ENCODE data around the gene AP2A2. TPM values are rescaled to one million over a fixed set of nuclear protein-coding genes. Genes with fewer than 3 reads are reported as not detected.
A peak's percentile ranks its signal among the peaks of the same experiment; 100 is the strongest.

The AP2A2 gene
- polyA plus RNA-seq, 4 donors = 30.5 to 67.3 (median 45.0) TPM

GRCh38 chr11:980438-981357 is 55.0 kb downstream of the AP2A2 start:
- no peaks in the 10 kb centered on the region for H3K9me3 ChIP-seq (ENCODE audit: control insufficient read depth in 2 of 2, insufficient read depth in 1 of 2, low read depth in 1 of 2, low read length in 1 of 2)
- peaks cover 0 to 10% (median 0%) of the 10 kb centered on the region in 3 donors for H3K4me1 ChIP-seq (ENCODE audit: control insufficient read depth in 3 of 3, insufficient read depth in 2 of 3, low read depth in 1 of 3, low read length in 2 of 3)
- 88 to 90% (median 89%) methylated on average over 26 of the region's 26 CpGs for WGBS, 3 donors
- H3K36me3 ChIP-seq (ENCODE audit: control insufficient read depth in 3 of 3, insufficient read depth in 2 of 3, low read depth in 1 of 3, low read length in 3 of 3) = peaks cover 8 to 87% (median 21%) of the 10 kb centered on the region in 3 donors
- no peak overlapping the region for H3K27ac ChIP-seq (ENCODE audit: low read depth in 1 of 3, low read length in 2 of 3)
- H3K4me3 ChIP-seq (ENCODE audit: low read depth in 1 of 3, low read length in 3 of 3) = no peak overlapping the region
- no peak for FAIRE-seq
- no peak for DNase-seq
- H3K27me3 ChIP-seq (ENCODE audit: control insufficient read depth in 3 of 3, insufficient read depth in 3 of 3, low read length in 3 of 3) = no peaks in the 10 kb centered on the region

DNA sequence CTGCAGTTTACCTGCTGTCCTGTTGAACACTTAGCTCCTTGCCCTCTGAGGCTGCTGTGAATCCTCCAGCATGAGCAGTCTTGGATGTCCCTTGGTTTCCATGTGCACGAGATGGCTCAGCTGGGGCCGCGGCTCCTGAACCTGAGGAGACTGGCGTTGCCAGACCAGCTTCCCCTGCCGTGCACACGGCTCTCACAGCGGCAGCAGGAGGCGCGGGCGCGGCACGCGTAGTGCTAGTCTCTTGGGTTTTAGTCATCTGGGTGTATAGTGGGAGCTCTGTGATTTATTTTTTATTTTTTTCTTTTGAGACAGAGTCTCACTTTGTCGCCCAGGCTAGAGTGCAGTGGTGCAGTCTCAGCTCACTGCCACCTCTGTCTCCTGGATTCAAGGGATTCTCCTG is 56.1 kb downstream of the AP2A2 start:
- Histone ChIP-seq H3K27ac (ENCODE audit: low read depth in 1 of 3, low read length in 2 of 3) (no peak overlapping the region), H3K36me3 (ENCODE audit: control insufficient read depth in 3 of 3, insufficient read depth in 2 of 3, low read depth in 1 of 3, low read length in 3 of 3) (peaks cover 16 to 88% (median 27%) of the 10 kb centered on the region in 3 donors), H3K4me3 (ENCODE audit: low read depth in 1 of 3, low read length in 3 of 3) (no peak overlapping the region), H3K27me3 (ENCODE audit: control insufficient read depth in 3 of 3, insufficient read depth in 3 of 3, low read length in 3 of 3) (no peaks in the 10 kb centered on the region), H3K9me3 (ENCODE audit: control insufficient read depth in 2 of 2, insufficient read depth in 1 of 2, low read depth in 1 of 2, low read length in 1 of 2) (no peaks in the 10 kb centered on the region), H3K4me1 (ENCODE audit: control insufficient read depth in 3 of 3, insufficient read depth in 2 of 3, low read depth in 1 of 3, low read length in 2 of 3) (peaks cover 0 to 6% (median 0%) of the 10 kb centered on the region in 3 donors)
- WGBS, 3 donors = 96 to 97% (median 96%) methylated on average over 14 of the region's 14 CpGs
- DNase-seq (no peak), FAIRE-seq (no peak)

DNA sequence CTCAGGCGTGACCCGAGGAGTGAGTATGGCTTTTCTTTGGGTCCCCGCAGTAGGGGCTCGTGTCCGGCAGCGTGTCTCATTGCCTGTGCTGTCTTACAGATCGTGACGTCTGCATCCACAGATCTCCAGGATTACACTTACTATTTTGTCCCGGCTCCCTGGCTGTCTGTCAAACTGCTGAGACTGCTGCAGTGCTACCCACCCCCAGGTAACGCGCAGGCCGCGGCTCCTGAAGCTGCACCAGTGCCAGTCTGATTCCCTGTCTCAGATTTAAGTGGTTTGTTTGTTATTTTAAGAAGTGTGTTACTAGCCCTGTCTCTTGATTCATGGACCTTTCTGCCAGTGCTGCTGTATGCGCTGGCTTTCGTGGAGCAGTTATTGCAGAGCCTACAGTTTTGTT is 58.9 kb downstream of the AP2A2 start:
- FAIRE-seq = no peak
- Histone ChIP-seq H3K27me3 (ENCODE audit: control insufficient read depth in 3 of 3, insufficient read depth in 3 of 3, low read length in 3 of 3) (no peaks in the 10 kb centered on the region), H3K4me1 (ENCODE audit: control insufficient read depth in 3 of 3, insufficient read depth in 2 of 3, low read depth in 1 of 3, low read length in 2 of 3) (peaks cover 0 to 6% (median 0%) of the 10 kb centered on the region in 3 donors), H3K4me3 (ENCODE audit: low read depth in 1 of 3, low read length in 3 of 3) (no peak overlapping the region), H3K36me3 (ENCODE audit: control insufficient read depth in 3 of 3, insufficient read depth in 2 of 3, low read depth in 1 of 3, low read length in 3 of 3) (peaks cover 21 to 88% (median 34%) of the 10 kb centered on the region in 3 donors), H3K9me3 (ENCODE audit: control insufficient read depth in 2 of 2, insufficient read depth in 1 of 2, low read depth in 1 of 2, low read length in 1 of 2) (no peaks in the 10 kb centered on the region), H3K27ac (ENCODE audit: low read depth in 1 of 3, low read length in 2 of 3) (no peak overlapping the region)
- WGBS, 3 donors = 93 to 97% (median 96%) methylated on average over 15 of the region's 15 CpGs
- DNase-seq = no peak

DNA sequence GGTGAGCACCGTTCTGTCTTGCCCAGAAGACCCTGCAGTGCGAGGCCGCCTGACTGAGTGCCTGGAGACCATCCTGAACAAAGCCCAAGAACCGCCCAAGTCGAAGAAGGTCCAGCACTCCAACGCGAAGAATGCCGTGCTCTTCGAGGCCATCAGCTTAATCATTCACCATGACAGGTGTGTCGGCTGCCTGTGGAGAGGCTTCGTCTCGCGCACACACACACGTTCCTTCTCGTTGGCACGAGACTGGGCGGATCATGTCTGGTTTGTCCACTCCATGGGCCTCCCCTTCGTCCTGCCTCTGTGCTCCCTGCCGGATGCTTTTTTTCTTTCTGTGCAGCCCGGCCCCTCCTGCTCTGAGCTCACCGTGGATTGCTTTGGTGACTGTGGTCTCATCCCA is 59.7 kb downstream of the AP2A2 start:
- DNase-seq (peak; percentile 33 to 78), FAIRE-seq (no peak)
- Histone ChIP-seq H3K27ac (ENCODE audit: low read depth in 1 of 3, low read length in 2 of 3) (no peak overlapping the region), H3K36me3 (ENCODE audit: control insufficient read depth in 3 of 3, insufficient read depth in 2 of 3, low read depth in 1 of 3, low read length in 3 of 3) (peaks cover 25 to 95% (median 40%) of the 10 kb centered on the region in 3 donors), H3K4me3 (ENCODE audit: low read depth in 1 of 3, low read length in 3 of 3) (no peak overlapping the region), H3K27me3 (ENCODE audit: control insufficient read depth in 3 of 3, insufficient read depth in 3 of 3, low read length in 3 of 3) (no peaks in the 10 kb centered on the region), H3K4me1 (ENCODE audit: control insufficient read depth in 3 of 3, insufficient read depth in 2 of 3, low read depth in 1 of 3, low read length in 2 of 3) (peaks cover 0 to 6% (median 0%) of the 10 kb centered on the region in 3 donors), H3K9me3 (ENCODE audit: control insufficient read depth in 2 of 2, insufficient read depth in 1 of 2, low read depth in 1 of 2, low read length in 1 of 2) (no peaks in the 10 kb centered on the region)
- WGBS, 3 donors = 35 to 75% (median 46%) methylated on average over 21 of the region's 21 CpGs

- no peaks in the 10 kb centered on the region for H3K27me3 ChIP-seq (ENCODE audit: control insufficient read depth in 3 of 3, insufficient read depth in 3 of 3, low read length in 3 of 3)
- no peak overlapping the region for H3K27ac ChIP-seq (ENCODE audit: low read depth in 1 of 3, low read length in 2 of 3)
- no peak overlapping the region for H3K4me3 ChIP-seq (ENCODE audit: low read depth in 1 of 3, low read length in 3 of 3)
- WGBS, 3 donors = 94 to 96% (median 95%) methylated on average over 20 of the region's 20 CpGs
- FAIRE-seq (no peak), DNase-seq (no peak)
- H3K4me1 ChIP-seq (ENCODE audit: control insufficient read depth in 3 of 3, insufficient read depth in 2 of 3, low read depth in 1 of 3, low read length in 2 of 3) = peaks cover 0 to 6% (median 0%) of the 10 kb centered on the region in 3 donors
- H3K9me3 ChIP-seq (ENCODE audit: control insufficient read depth in 2 of 2, insufficient read depth in 1 of 2, low read depth in 1 of 2, low read length in 1 of 2) = no peaks in the 10 kb centered on the region
- H3K36me3 ChIP-seq (ENCODE audit: control insufficient read depth in 3 of 3, insufficient read depth in 2 of 3, low read depth in 1 of 3, low read length in 3 of 3) = peaks cover 25 to 95% (median 40%) of the 10 kb centered on the region in 3 donors
Measured at GRCh38 chr11:985848-986247, 60.2 kb downstream of the AP2A2 start.

DNA sequence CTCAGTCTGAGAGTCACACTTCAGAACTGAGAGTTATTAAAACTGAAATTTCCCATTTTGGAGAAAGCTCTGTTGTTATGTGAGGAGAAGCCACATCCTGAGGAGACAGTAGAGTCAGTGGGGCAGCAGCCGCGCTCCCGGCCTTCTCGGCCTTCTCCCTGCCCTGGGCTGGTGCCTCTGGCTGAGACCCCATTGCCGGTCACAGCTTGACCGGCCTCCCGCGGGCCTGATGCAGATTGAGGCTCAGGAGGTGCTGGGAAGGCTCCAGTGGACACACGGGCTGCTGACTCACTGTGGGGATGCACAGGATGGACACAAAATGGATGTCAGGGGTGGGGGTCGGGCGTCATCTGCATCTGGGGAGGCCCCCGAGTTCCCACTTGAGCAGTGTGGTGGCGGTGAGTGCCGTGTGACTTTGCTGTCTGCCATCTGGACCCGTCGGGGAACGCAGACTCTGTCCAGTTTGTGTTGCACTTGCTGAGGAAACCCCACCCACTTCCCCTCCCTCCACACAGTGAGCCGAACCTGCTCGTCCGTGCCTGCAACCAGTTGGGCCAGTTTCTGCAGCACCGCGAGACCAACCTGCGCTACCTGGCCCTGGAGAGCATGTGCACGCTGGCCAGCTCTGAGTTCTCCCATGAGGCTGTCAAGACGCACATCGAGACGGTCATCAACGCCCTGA is 60.7 kb downstream of the AP2A2 start:
- peaks cover 0 to 6% (median 0%) of the 10 kb centered on the region in 3 donors for H3K4me1 ChIP-seq (ENCODE audit: control insufficient read depth in 3 of 3, insufficient read depth in 2 of 3, low read depth in 1 of 3, low read length in 2 of 3)
- WGBS, 3 donors = 88 to 93% (median 90%) methylated on average over 28 of the region's 28 CpGs
- H3K4me3 ChIP-seq (ENCODE audit: low read depth in 1 of 3, low read length in 3 of 3) = no peak overlapping the region
- H3K27me3 ChIP-seq (ENCODE audit: control insufficient read depth in 3 of 3, insufficient read depth in 3 of 3, low read length in 3 of 3) = no peaks in the 10 kb centered on the region
- DNase-seq (peak in 1 of 2 donors; percentile 28), FAIRE-seq (no peak)
- H3K27ac ChIP-seq (ENCODE audit: low read depth in 1 of 3, low read length in 2 of 3) = no peak overlapping the region
- H3K9me3 ChIP-seq (ENCODE audit: control insufficient read depth in 2 of 2, insufficient read depth in 1 of 2, low read depth in 1 of 2, low read length in 1 of 2) = no peaks in the 10 kb centered on the region
- peaks cover 24 to 95% (median 38%) of the 10 kb centered on the region in 3 donors for H3K36me3 ChIP-seq (ENCODE audit: control insufficient read depth in 3 of 3, insufficient read depth in 2 of 3, low read depth in 1 of 3, low read length in 3 of 3)

DNA sequence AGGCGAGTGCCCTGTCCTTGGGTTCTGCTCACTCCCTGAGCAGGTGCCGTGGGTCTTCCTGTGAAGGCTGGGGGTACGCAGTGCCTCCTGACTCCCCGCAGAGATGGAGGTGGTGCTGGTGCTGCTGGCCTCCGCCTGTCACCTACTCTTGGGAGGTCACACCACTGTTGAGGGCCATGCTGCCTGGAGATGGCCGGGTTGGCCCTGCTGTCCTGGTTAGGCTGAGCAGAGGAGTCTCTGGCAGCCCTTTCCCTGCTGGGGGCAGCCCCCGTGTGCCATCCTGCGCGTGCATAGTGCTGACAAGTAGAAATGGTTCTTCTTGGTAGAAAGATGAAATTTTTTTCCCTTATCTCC is 61.3 kb downstream of the AP2A2 start:
- FAIRE-seq (no peak), DNase-seq (no peak)
- 96 to 99% (median 98%) methylated on average over 9 of the region's 9 CpGs for WGBS, 3 donors
- Histone ChIP-seq H3K27ac (ENCODE audit: low read depth in 1 of 3, low read length in 2 of 3) (no peak overlapping the region), H3K27me3 (ENCODE audit: control insufficient read depth in 3 of 3, insufficient read depth in 3 of 3, low read length in 3 of 3) (no peaks in the 10 kb centered on the region), H3K36me3 (ENCODE audit: control insufficient read depth in 3 of 3, insufficient read depth in 2 of 3, low read depth in 1 of 3, low read length in 3 of 3) (peaks cover 26 to 95% (median 40%) of the 10 kb centered on the region in 3 donors), H3K9me3 (ENCODE audit: control insufficient read depth in 2 of 2, insufficient read depth in 1 of 2, low read depth in 1 of 2, low read length in 1 of 2) (no peaks in the 10 kb centered on the region), H3K4me3 (ENCODE audit: low read depth in 1 of 3, low read length in 3 of 3) (no peak overlapping the region), H3K4me1 (ENCODE audit: control insufficient read depth in 3 of 3, insufficient read depth in 2 of 3, low read depth in 1 of 3, low read length in 2 of 3) (peaks cover 0 to 6% (median 0%) of the 10 kb centered on the region in 3 donors)

DNA sequence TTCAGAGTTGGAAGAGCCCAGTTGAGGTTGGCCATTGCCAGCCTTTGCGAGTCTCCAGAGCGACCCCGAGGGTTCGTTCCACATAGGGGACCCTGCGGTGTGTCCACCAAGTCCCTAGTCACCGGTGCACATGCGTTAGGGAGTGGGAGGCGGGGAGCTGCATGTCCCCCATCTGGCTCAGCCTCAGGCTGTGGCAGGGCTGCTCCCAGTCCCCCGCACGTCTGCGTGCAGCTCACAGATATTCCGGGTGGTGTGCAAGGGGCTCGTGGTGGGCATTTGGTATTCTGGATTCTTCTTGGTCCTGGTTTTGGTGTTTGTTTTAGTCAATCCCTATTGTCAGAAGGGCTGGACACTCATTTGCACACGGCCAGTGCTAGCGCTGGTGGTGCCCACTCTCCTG is 62.0 kb downstream of the AP2A2 start:
- Histone ChIP-seq H3K27me3 (ENCODE audit: control insufficient read depth in 3 of 3, insufficient read depth in 3 of 3, low read length in 3 of 3) (no peaks in the 10 kb centered on the region), H3K4me3 (ENCODE audit: low read depth in 1 of 3, low read length in 3 of 3) (no peak overlapping the region), H3K4me1 (ENCODE audit: control insufficient read depth in 3 of 3, insufficient read depth in 2 of 3, low read depth in 1 of 3, low read length in 2 of 3) (peaks cover 0 to 6% (median 0%) of the 10 kb centered on the region in 3 donors), H3K27ac (ENCODE audit: low read depth in 1 of 3, low read length in 2 of 3) (no peak overlapping the region), H3K9me3 (ENCODE audit: control insufficient read depth in 2 of 2, insufficient read depth in 1 of 2, low read depth in 1 of 2, low read length in 1 of 2) (no peaks in the 10 kb centered on the region), H3K36me3 (ENCODE audit: control insufficient read depth in 3 of 3, insufficient read depth in 2 of 3, low read depth in 1 of 3, low read length in 3 of 3) (peaks cover 26 to 97% (median 45%) of the 10 kb centered on the region in 3 donors)
- FAIRE-seq = no peak
- no peak for DNase-seq
- WGBS, 3 donors = 96 to 97% (median 97%) methylated on average over 15 of the region's 15 CpGs

All from small intestine (tissue), 7 donors.